Omental fat pad (tissue), 4 donors: ENCODE measurements around the gene MYT1. TPM values are rescaled to one million over a fixed set of nuclear protein-coding genes. Genes with fewer than 3 reads are reported as not detected.
"Not testable (repeated sequence)": the region's sequence is repeated elsewhere in the genome, so short reads cannot be mapped to it uniquely, and the experiment has no call there.

Experiments
- ATAC-seq: fragments of 150-250 bp; one replicate; pipeline ENCODE4 v1.9.1; 2016; ENCODE audit warnings: mild to moderate bottlenecking, moderate library complexity; ENCODE audit not compliant: low FRiP score
- DNase-seq: peaks from one replicate; pipeline ENCODE4 v3.0.0-alpha.2; 2019; ENCODE audit warnings: low spot score
- small RNA-seq: library from RNA; depleted of rRNA; stranded (forward); fragments of <200 nt; gene quantifications from one replicate; pipeline ENCODE3, GENCODE V24; 2016
- total RNA-seq, 4 donors: library from RNA; depleted of rRNA; stranded (reverse); fragments of >200 nt; gene quantifications; one replicate each; pipeline ENCODE4 v1.1.0, GENCODE V29; 2016
- TF ChIP-seq, protein P1 (sequence below), 3 donors: fragments of 450-650 bp; IDR thresholded peaks; one replicate each; pipeline ENCODE4 v1.5.1; 2016 to 2017; ENCODE audit warnings: antibody characterized with exemption in 3 of 3, mild to moderate bottlenecking in 3 of 3, moderate library complexity in 2 of 3

Gene MYT1
- total RNA-seq, 4 donors from 2014 or later, result not detected

DNA sequence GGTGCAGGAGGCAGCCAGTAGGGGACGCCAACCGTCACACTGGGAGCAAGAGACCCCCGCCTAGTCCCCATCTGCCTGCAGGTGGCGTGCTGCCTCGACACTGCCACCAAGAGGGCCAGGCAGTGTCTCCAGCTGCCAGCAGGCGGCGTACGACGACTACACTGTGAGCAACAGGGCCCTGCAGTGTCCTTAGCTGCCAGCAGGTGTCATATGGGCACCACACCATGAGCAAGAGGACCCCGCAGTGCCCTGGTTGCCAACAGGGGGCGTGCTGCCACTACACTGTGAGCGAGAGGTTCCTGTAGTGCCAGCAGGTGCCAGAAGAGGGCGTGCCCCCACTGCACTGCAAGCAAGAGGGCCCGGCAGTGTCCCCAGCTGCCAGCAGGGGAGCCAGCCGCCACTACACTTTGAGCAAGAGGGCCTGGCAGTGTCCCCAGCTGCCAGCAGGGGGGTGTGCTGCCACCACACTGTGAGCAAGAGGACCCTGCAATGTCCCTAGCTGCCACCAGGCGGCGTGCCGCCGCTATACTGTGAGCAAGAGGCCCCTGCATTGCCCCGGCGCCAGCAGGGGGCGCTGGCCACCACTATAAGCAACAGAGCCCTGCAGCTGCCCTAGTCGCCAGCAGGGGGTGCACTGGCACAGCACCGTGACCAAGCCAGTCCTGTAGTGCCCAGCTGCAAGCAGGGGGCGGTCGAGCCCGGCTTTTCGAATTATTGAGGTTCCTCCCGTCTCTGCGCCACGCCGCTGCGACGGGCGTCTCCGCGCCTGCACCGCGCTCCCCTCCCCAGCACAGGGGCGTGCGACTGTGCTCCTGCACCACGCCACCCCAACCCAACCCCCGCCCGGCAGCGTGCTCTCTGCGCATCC, 121.6 kb downstream of the MYT1 start:
- TF ChIP-seq, protein P1, sequence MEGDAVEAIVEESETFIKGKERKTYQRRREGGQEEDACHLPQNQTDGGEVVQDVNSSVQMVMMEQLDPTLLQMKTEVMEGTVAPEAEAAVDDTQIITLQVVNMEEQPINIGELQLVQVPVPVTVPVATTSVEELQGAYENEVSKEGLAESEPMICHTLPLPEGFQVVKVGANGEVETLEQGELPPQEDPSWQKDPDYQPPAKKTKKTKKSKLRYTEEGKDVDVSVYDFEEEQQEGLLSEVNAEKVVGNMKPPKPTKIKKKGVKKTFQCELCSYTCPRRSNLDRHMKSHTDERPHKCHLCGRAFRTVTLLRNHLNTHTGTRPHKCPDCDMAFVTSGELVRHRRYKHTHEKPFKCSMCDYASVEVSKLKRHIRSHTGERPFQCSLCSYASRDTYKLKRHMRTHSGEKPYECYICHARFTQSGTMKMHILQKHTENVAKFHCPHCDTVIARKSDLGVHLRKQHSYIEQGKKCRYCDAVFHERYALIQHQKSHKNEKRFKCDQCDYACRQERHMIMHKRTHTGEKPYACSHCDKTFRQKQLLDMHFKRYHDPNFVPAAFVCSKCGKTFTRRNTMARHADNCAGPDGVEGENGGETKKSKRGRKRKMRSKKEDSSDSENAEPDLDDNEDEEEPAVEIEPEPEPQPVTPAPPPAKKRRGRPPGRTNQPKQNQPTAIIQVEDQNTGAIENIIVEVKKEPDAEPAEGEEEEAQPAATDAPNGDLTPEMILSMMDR (IDR thresholded peaks at IDR 0.05), result peak in 2 of 3 donors; percentile 64 to 74
- peak; percentile 54 for DNase-seq

DNA sequence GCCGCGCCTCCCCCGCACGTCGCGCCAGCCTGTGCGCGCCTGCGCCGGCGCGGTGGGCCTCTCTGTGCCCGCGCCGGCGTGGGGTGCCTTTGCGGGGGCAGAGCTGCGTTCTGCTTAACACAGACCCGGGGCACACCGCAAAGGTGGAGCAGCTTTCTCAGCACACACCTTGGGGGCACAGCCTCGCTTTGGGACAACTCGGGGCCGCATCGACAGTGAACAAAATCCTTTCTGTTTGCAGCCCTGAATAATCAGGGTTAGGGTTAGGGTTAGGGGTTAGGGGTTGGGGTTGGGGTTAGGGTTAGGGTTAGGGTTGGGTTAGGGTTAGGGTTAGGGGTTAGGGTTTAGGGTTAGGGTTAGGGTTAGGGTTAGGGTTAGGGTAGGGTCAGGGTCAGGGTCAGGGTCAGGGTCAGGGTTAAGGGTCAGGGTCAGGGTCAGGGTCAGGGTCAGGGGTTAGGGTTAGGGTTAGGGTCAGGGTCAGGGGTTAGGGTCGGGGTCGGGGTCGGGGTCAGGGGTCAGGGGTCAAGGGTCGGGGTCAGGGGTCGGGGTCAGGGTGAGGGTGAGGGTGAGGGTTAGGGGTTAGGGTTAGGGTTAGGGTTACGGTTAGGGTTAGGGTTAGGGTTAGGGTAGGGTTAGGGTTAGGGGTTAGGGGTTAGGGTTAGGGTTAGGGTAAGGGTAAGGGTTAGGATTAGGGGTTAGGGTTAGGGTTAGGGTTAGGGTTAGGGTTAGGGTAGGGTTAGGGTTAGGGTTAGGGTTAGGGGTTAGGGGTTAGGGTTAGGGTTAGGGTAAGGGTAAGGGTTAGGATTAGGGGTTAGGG, 122.4 kb downstream of the MYT1 start:
- DNase-seq, ATAC-seq: not testable (repeated sequence)

More for the DNA sequence above, 121.6 kb downstream of the MYT1 start:
- ATAC-seq, result peak; percentile 68

DNA sequence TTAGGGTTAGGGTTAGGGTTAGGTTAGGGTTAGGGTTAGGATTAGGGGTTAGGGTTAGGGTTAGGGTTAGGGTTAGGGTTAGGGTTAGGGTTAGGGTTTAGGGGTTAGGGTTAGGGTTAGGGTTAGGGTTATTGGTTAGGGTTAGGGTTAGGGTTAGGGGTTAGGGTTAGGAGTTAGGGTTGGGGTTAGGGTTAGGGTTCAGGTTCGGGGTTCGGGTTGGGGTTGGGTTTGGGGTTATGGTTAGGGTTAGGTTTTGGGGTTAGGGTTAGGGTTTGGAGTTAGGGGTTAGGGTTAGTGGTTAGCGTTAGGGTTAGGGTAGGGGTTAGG, 123.0 kb downstream of the MYT1 start:
- ATAC-seq, DNase-seq: not testable (repeated sequence)

Small RNAs within 50 kb of the gene (small RNA-seq; reads per million reads assigned to genes)
- gene AL137028.2, result not detected

Other genes with a start within 250 kb of the MYT1 start
- 10 to 100 TPM; 25.7 to 48.9 (median 30.3) TPM for gene UCKL1, start 208.0 kb upstream of the MYT1 start, total RNA-seq
- gene ZNF512B, start 194.5 kb upstream of the MYT1 start, total RNA-seq, result 1 to 10 TPM; 6.4 to 9.8 (median 7.2) TPM
- 1 to 10 TPM in 1 of 4 donors, under 1 TPM in 2, not detected in 1; 0.48 to 1.2 (median 0.84) TPM for gene SAMD10, start 184.8 kb upstream of the MYT1 start, total RNA-seq
- 10 to 100 TPM; 34.7 to 43.8 (median 40.2) TPM for gene PRPF6, start 183.3 kb upstream of the MYT1 start, total RNA-seq
- 1 to 10 TPM in 1 of 4 donors, under 1 TPM in 3; 0.37 to 6.5 (median 0.68) TPM for gene C20orf204, start 128.3 kb upstream of the MYT1 start, total RNA-seq
- 10 to 100 TPM in 1 of 4 donors, 1 to 10 TPM in 3; 2.9 to 16.7 (median 7.7) TPM for gene SOX18, start 114.8 kb upstream of the MYT1 start, total RNA-seq
- gene TCEA2, start 101.3 kb upstream of the MYT1 start, total RNA-seq, result 10 to 100 TPM; 20.5 to 34.8 (median 23.4) TPM
- gene RGS19, start 84.9 kb upstream of the MYT1 start, total RNA-seq, result 10 to 100 TPM; 14.0 to 45.1 (median 29.3) TPM
- gene OPRL1, start 84.4 kb upstream of the MYT1 start, total RNA-seq, result 1 to 10 TPM in 3 of 4 donors, under 1 TPM in 1; 0.96 to 4.4 (median 1.4) TPM
- gene LKAAEAR1, start 80.1 kb upstream of the MYT1 start, total RNA-seq, result under 1 TPM in 1 of 4 donors, not detected in 3; 0.65 TPM
- not detected for gene NPBWR2, start 56.9 kb upstream of the MYT1 start, total RNA-seq
- 10 to 100 TPM; 31.7 to 97.9 (median 70.7) TPM for gene PCMTD2, start 91.3 kb downstream of the MYT1 start, total RNA-seq